HepG2 (cell line): ENCODE results near the gene RIF1.

Experiments used
- BRD4 ChIP-seq: sonication (generic); formaldehyde crosslinking; IDR thresholded peaks from 2 replicates; pipeline ENCODE4 v1.4.0; 2020; ENCODE audit warnings: missing genetic modification reagents
- CTCF ChIP-seq: sonication (generic); formaldehyde crosslinking; IDR thresholded peaks from 2 replicates; pipeline ENCODE4 v1.5.0; 2020; ENCODE audit warnings: mild to moderate bottlenecking, missing genetic modification reagents, moderate library complexity
- DDIT3 ChIP-seq: sonication (generic); formaldehyde crosslinking; IDR thresholded peaks from 2 replicates; pipeline ENCODE4 v1.4.0; 2020; ENCODE audit warnings: mild to moderate bottlenecking, missing genetic modification reagents
- EZH2 ChIP-seq: conservative IDR thresholded peaks from 2 replicates; pipeline ENCODE4 v1.6.1; 2012; ENCODE audit warnings: mild to moderate bottlenecking, low read depth, low read length, moderate library complexity
- MXD4 ChIP-seq: IDR thresholded peaks from 2 replicates; pipeline ENCODE4 v1.6.1; 2016; ENCODE audit warnings: mild to moderate bottlenecking, missing biosample characterization, missing genetic modification reagents
- TCF7L2 ChIP-seq: IDR thresholded peaks from 2 replicates; pipeline ENCODE4 v1.6.1; 2011; ENCODE audit warnings: mild to moderate bottlenecking, low read depth, low read length, moderate library complexity
- ZNF607 ChIP-seq: sonication (generic); formaldehyde crosslinking; IDR thresholded peaks from 2 replicates; pipeline ENCODE4 v1.5.1; 2020; ENCODE audit warnings: missing genetic modification reagents, mild to moderate bottlenecking, borderline replicate concordance
- ZNF879 ChIP-seq: sonication (generic); formaldehyde crosslinking; IDR thresholded peaks from 2 replicates; pipeline ENCODE4 v1.8.1; 2023; ENCODE audit warnings: missing genetic modification reagents

GRCh38 chr2:151525821-151526373, 116.2 kb downstream of the RIF1 start:
- TF ChIP-seq BRD4 (CRISPR knock-in tag) (no peak), EZH2 (no peak), CTCF (no peak), TCF7L2 (no peak), ZNF607 (CRISPR knock-in tag) (no peak), MXD4 (CRISPR knock-in tag) (no peak), DDIT3 (no peak), ZNF879 (CRISPR knock-in tag) (no peak)
